Aorta (tissue), 5 donors: ENCODE data around the gene PAQR7. TPM values are rescaled to one million over a fixed set of nuclear protein-coding genes. Genes with fewer than 3 reads are reported as not detected.

Source experiments
- ATAC-seq: fragments of 200-7000 bp; cut with Tn5 transposase; one replicate; pipeline ENCODE4 v1.9.1; 2022; ENCODE audit warnings: moderate library complexity; ENCODE audit not compliant: low FRiP score
- DNase-seq, 2 donors: peaks; one replicate each; pipeline ENCODE4 v3.0.0-alpha.2; 2020
- H3K27ac ChIP-seq, 2 donors: one replicate each; pipeline ENCODE4 v1.5.1; 2013; ENCODE audit warnings: low read length in 2 of 2, mild to moderate bottlenecking in 2 of 2, moderate library complexity in 2 of 2, control low read depth in 1 of 2, inconsistent platforms in 1 of 2, low read depth in 1 of 2
- H3K27me3 ChIP-seq, 2 donors: one replicate each; pipeline ENCODE4 v1.6.1; 2013; ENCODE audit warnings: control low read depth in 1 of 2, low read length in 1 of 2, mild to moderate bottlenecking in 1 of 2, moderate library complexity in 1 of 2; ENCODE audit not compliant: insufficient read depth in 2 of 2, control insufficient read depth in 1 of 2
- H3K36me3 ChIP-seq, 2 donors: one replicate each; pipeline ENCODE4 v1.6.1; 2013; ENCODE audit warnings: control low read depth in 1 of 2, low read length in 1 of 2, mild to moderate bottlenecking in 1 of 2; ENCODE audit not compliant: insufficient read depth in 2 of 2, control insufficient read depth in 1 of 2
- H3K4me1 ChIP-seq, 2 donors: one replicate each; pipeline ENCODE4 v1.6.1; 2013; ENCODE audit warnings: low read length in 2 of 2, control low read depth in 1 of 2, mild to moderate bottlenecking in 1 of 2, moderate library complexity in 1 of 2; ENCODE audit not compliant: insufficient read depth in 2 of 2, control insufficient read depth in 1 of 2
- H3K4me3 ChIP-seq, 2 donors: one replicate each; pipeline ENCODE4 v1.5.1; 2013; ENCODE audit warnings: low read length in 2 of 2, control low read depth in 1 of 2, mild to moderate bottlenecking in 1 of 2
- H3K9me3 ChIP-seq: one replicate; pipeline ENCODE4 v1.6.1; 2013; ENCODE audit warnings: mild to moderate bottlenecking, low read length; ENCODE audit not compliant: control insufficient read depth
- WGBS, 2 donors: extraction: QIAGEN DNeasy Blood & Tissue Kit; methylation state at CpG; one replicate each; pipeline ENCODE4 v1.1.7; 2013; 5-methylcytosine and 5-hydroxymethylcytosine counted together
- intact Hi-C, 2 donors: fragments of 100-400 bp; cut with DNase I; formaldehyde crosslinking; loops; one replicate each; pipeline versions ENCODE4 v1.14.2 to v1.15.0; 2022
- polyA plus RNA-seq, 2 donors: library from polyadenylated mRNA; stranded (reverse); fragments of 200-250 nt; gene quantifications; one replicate each; pipeline ENCODE4 v1.2.3, GENCODE V29; 2013
- total RNA-seq, 2 donors: library from RNA; stranded (reverse); fragmentation: NEBNext Ultra II Directional; extraction: Animal tissue kit (Norgen Biotek cat#: 25700); gene quantifications; one replicate each; pipeline ENCODE4 v1.2.1, GENCODE V29; 2021
- donor health status: healthy with polysubstance abuse.
- donor health status: Bipolar disorder and iron deficiency.
- donor health status: DM: no; HTN: no; CAD: no.
- donor health status: DM: no; HTN: no; CAD: no.
- donor health status: DM: yes; HTN: yes; CAD: no.

The PAQR7 gene
- total and polyA plus RNA-seq, 4 donors: 6.4 to 11.3 (median 8.2) TPM

DNA sequence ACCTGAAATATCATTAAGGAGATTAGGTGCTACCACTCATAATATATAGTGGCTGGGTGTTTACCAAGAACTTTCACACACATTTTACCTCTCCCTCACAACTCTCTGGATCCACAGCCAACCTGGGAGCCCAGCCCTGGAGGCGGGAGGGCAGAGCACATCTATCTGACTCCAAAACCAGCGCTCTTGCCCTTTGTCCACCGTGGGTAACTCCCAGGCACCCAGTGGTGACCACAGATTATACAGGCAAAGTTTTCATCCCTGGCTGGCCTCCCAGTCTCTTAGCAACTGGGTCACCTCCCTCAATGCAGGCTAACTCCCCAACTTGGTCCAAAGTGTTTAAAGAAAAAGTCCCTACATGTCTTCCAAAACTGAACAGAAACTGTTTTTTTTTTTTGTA is 2.4 kb downstream of the PAQR7 start:
- Histone ChIP-seq H3K27ac (no peak overlapping the region), H3K27me3 (no peaks in the 10 kb centered on the region), H3K9me3 (no peaks in the 10 kb centered on the region), H3K36me3 (no peaks in the 10 kb centered on the region), H3K4me3 (no peak overlapping the region), H3K4me1 (no peaks in the 10 kb centered on the region)
- ATAC-seq (no peak), DNase-seq (peak in 1 of 2 donors; percentile 27)
- intact Hi-C loops: no loop called here
- 62 to 67% methylated on average over 3 of the region's 3 CpGs for WGBS, 2 donors

DNA sequence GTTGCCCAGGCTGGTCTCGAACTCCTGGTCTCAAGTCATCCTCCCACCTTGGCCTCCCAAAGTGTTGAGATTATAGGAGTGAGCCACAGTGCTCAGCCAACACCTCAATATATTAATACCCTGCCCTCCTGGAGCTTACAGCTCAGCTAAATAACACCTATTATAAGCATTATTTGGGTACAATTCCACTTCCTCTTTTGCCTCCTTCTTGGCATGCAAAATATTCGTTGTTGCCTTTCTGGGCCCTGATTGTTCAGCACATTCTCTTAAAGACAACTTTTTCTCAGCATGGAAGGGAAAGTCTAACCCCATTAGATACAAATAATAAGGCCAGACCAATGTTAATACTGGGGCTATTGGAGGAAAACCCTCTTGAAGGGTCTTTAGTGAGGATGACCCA is 2.8 kb downstream of the PAQR7 start:
- Histone ChIP-seq H3K36me3 (no peaks in the 10 kb centered on the region), H3K27ac (no peak overlapping the region), H3K9me3 (no peaks in the 10 kb centered on the region), H3K4me1 (no peaks in the 10 kb centered on the region), H3K27me3 (no peaks in the 10 kb centered on the region), H3K4me3 (no peak overlapping the region)
- WGBS, 2 donors: 44 to 51% methylated on average over 2 of the region's 2 CpGs
- no peak for ATAC-seq
- intact Hi-C loops: no loop called here
- no peak for DNase-seq

DNA sequence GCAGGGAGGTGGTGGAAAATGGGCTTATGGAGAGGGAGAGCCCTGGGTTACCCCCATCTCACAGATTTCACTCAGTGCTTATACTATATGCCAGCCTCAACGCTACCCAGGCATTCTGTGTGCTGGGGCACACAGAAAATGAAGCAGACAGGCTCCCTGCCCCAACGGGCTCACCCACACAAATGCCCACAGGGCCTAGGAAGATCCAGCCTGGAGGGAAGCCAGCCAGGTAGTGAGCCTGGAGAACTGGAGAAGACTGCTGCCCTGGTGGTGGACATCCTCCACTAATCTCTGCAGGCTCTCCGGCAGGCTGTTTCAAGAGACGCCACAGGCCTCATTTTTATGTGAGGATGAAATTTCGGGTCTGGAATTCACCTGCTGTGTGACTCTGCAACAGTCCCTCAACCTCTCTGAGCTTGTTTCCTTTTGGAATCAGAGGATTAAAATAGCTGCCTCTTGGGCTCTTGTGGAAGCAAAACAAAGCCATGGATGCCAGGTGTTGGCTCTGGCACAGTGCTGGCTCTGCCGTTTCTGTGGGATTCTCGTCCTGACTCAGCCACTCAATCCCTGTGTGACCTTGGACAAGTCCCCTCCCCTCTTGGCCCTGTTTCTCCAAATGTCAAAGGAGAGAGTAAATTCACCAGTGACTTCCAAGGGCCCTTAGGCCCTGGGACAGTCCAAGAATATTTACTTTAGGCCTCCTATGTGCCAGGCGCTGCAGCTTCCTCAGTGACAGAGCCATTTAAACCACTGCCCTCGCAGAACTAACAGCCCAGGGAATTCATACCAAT is 3.6 kb downstream of the PAQR7 start:
- WGBS, 2 donors: 68 to 74% methylated on average over 9 of the region's 9 CpGs
- Histone ChIP-seq H3K4me1 (no peaks in the 10 kb centered on the region), H3K9me3 (no peaks in the 10 kb centered on the region), H3K27ac (no peak overlapping the region), H3K36me3 (no peaks in the 10 kb centered on the region), H3K4me3 (no peak overlapping the region), H3K27me3 (no peaks in the 10 kb centered on the region)
- intact Hi-C loops: no loop called here
- DNase-seq (no peak), ATAC-seq (no peak)

DNA sequence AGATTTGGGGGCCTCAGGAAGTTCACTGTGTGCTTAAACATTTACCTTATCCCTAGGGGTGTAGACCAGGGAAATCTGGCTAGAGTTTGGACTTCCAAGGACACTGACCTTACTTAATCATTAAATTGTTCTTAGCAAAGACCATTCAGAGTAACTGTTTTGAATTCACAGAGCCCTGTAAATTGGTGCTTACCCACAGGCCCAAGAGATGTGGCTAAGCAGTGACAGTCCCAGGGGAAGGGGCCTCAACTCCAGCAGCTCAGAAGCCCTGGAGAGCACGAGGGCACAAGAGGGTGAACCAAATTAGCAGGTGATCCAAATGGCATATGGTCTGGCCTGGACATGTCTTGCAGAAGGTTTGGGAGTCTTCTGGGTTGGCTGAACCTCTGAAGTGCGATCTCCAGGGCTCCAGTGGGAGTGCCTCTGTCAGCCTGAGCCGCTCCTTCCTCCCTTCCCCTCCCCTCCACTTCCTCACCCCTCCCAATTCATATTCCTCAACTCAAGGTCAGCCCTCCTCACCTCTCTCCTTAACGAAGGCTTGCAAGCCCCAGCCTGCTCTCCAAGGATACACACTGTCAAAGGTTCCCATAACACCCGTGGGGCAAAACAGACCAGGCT is 4.3 kb downstream of the PAQR7 start:
- WGBS, 2 donors: 60 to 77% methylated on average over 5 of the region's 5 CpGs
- H3K4me3 ChIP-seq: no peak overlapping the region
- no peak for DNase-seq
- H3K9me3 ChIP-seq: no peaks in the 10 kb centered on the region
- no peak for ATAC-seq
- no peak overlapping the region for H3K27ac ChIP-seq
- no peaks in the 10 kb centered on the region for H3K36me3 ChIP-seq
- no peaks in the 10 kb centered on the region for H3K27me3 ChIP-seq
- no peaks in the 10 kb centered on the region for H3K4me1 ChIP-seq
- intact Hi-C loops: no loop called here

DNA sequence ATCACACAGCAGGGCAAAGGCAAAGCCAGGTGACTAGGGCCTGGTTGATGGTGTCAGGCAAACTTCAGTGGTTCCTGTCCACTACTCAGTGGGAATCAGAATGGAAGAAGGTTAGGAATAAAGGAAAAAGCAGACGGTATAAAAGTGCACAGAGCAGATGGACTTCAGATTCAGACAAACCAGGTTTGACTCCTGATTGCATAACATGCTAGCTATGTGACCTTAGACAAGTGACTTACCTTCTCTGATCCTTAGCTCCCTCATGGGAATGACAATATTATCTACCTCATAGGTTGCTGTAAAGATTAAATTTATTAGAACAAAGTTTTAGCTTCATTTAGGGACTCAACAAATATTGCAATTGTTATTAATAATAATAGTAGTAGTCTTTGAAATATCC is 4.9 kb downstream of the PAQR7 start:
- no peaks in the 10 kb centered on the region for H3K27me3 ChIP-seq
- H3K4me3 ChIP-seq: no peak overlapping the region
- intact Hi-C loops: no loop called here
- WGBS, 2 donors: 88% methylated on average over 1 of the region's 1 CpG
- H3K4me1 ChIP-seq: no peaks in the 10 kb centered on the region
- H3K27ac ChIP-seq: no peak overlapping the region
- H3K36me3 ChIP-seq: no peaks in the 10 kb centered on the region
- H3K9me3 ChIP-seq: no peaks in the 10 kb centered on the region
- DNase-seq (no peak), ATAC-seq (no peak)

DNA sequence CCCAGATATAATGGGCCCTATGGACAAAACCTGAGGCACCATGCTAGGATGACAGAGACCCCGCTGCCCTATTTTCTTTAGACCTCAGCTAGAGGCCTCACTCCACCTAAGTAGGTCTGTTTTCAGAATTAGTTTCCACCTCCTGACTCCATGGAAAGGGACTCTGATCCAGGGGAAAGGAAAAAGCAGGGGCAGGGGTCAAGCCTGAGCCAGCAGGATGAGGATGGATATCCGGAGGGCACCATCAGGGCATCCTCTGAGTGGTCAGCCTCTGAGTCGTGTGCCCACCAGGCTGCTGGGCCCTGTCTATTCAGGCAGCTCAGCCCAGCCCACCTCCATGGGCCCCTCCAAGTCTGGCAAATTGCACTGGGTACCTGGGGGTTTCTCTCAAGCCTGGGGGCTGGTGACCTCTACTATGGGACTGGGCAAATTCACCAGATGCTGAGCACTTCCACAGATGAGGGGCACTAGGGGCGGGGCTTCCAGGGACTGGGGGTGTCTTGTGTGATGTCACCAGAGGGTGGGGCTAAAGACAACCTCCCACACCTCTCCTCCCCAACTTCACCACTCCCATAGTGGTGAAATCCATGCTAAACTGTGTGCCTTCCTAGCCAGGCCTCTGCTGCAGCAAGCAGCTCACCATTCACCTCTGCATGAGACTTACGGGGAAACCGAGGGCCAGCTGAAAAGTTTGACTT is 5.5 kb downstream of the PAQR7 start:
- 77 to 93% methylated on average over 6 of the region's 6 CpGs for WGBS, 2 donors
- Histone ChIP-seq H3K27ac (no peak overlapping the region), H3K9me3 (no peaks in the 10 kb centered on the region), H3K36me3 (no peaks in the 10 kb centered on the region), H3K4me3 (no peak overlapping the region), H3K4me1 (no peaks in the 10 kb centered on the region), H3K27me3 (no peaks in the 10 kb centered on the region)
- no peak for ATAC-seq
- peak in 1 of 2 donors; percentile 47 for DNase-seq
- intact Hi-C loops: no loop called here

- ATAC-seq: no peak
- Histone ChIP-seq H3K27me3 (no peaks in the 10 kb centered on the region), H3K4me3 (no peak overlapping the region), H3K36me3 (no peaks in the 10 kb centered on the region), H3K4me1 (no peaks in the 10 kb centered on the region), H3K9me3 (no peaks in the 10 kb centered on the region), H3K27ac (no peak overlapping the region)
- WGBS, 2 donors: 70 to 74% methylated on average over 9 of the region's 9 CpGs
- intact Hi-C loops: no loop called here
- DNase-seq: no peak
These were observed 8.1 kb downstream of the PAQR7 start for GRCh38 chr1:25867210-25867991.

- Histone ChIP-seq H3K27ac (no peak overlapping the region), H3K4me3 (no peak overlapping the region), H3K36me3 (no peaks in the 10 kb centered on the region), H3K27me3 (no peaks in the 10 kb centered on the region), H3K9me3 (no peaks in the 10 kb centered on the region), H3K4me1 (no peaks in the 10 kb centered on the region)
- DNase-seq: no peak
- no peak for ATAC-seq
- 76 to 89% methylated on average over 1 of the region's 1 CpG for WGBS, 2 donors
- intact Hi-C loops: no loop called here
These were observed 9.2 kb downstream of the PAQR7 start for GRCh38 chr1:25866288-25866687.
